NCI-H1048 (cell line): Measurements from ENCODE around the gene LRRN2.
"Not testable (repeated sequence)": the region's sequence is repeated elsewhere in the genome, so short reads cannot be mapped to it uniquely, and the experiment has no call there.

Source experiments
- DNase-seq: peaks from one replicate; lab custom pipeline; 2025; lab: John Stamatoyannopoulos, UW

The LRRN2 gene

GRCh38 chr1:204629459-204629858 is 56.1 kb downstream of the LRRN2 start:
- DNase-seq, result not testable (repeated sequence)

GRCh38 chr1:204628868-204629267 is 56.7 kb downstream of the LRRN2 start:
- no peak for DNase-seq

GRCh38 chr1:204627436-204627835 is 58.1 kb downstream of the LRRN2 start:
- no peak for DNase-seq

- DNase-seq, result no peak
These were observed 59.2 kb downstream of the LRRN2 start for GRCh38 chr1:204626381-204626780.

DNA sequence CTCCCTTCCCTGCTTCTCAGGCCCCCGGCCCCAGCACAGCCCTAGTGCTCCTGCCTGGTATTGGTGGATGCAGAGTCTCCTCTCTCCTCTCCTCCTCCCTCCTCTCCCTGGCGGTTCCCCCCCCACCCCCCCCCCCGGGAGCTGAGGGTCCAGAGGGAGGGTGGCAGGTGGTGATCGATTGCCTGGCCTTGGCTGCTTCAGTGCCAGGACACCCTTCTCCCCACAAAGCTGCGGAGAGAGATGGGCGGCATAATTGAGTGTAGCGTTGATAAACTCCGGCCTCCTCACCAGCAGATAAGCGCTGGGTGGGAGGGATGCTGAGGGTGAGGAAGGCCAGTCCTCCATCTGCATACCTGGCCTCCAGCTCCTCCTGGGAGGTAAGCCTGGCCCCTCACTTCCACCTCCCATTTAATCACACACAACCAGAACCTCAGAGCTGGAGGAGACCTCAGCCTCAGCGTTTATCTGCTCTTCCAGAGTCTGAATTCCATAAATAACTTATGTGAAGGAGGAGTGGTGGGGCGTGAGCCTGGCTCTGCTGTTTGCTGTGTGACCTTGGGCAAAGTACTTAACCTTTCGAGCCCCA is 60.8 kb downstream of the LRRN2 start:
- no peak for DNase-seq

- DNase-seq, result no peak
These were observed 61.6 kb downstream of the LRRN2 start for GRCh38 chr1:204623894-204624361.

DNA sequence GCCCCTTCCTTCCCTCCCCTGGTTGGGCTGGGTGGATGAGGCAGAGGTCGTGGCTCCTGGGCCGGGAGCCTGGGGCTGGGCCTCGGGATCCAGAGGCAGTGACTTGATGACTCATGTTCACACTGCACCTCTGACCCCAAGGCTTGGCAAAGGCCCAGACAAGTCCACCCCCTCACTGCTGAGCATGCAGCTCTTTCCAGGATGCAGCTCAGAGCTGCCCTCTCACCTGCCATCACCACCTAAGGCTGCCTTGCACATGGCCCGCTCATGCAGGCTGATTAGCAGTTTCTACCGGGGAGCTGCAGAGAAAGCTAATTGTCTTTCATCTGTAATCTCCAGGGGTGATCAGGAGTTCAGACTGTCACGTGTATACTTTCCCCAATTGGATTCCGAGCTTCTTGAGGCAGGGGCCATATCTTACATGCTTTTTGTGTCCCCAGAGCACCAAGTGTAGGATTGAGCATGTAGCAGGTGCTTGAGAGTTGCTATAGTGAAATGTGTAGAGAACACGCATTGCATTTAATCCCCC is 62.1 kb downstream of the LRRN2 start:
- DNase-seq, result no peak

DNA sequence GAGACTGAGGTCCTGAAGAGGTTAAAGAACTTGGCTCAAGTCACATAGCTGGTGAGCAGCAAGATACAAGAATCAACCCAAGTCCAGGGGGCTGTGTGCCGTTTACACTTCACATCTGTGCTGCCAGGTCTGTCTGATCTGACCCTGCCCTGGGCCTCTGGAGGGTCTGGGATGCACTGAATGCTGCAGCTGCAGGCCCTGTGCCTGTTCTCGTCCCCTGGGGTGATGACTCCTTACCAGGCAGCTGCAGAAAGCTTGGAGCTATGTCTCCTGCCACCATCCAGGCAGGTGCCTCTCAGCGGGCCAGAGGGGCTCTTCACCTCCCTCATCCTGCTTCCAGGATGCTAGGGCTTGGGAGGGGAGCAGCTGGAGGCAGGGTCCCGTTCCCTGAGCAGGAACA is 63.5 kb downstream of the LRRN2 start:
- no peak for DNase-seq

- DNase-seq, result no peak
These were observed 64.1 kb downstream of the LRRN2 start for GRCh38 chr1:204621396-204621795.

DNA sequence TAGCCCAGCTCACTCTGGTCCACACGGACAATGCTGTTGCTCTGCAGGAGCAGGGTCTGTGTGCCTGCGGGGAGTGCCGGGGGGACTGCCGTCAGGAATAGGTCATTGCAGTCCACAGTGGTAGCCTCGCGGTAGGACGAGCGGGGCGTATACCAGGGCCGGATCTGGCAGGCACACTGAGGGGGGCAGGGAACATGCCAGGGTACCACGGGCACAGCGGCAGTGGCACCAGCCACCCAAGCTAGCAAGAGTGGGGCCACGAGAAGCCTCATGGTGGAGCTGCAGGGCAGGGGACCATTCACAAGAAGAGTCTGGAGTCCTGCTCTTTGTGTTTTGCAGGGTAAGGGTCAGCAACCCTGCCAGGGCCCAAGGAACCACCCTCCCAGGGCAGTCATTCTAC is 65.8 kb downstream of the LRRN2 start:
- no peak for DNase-seq

DNA sequence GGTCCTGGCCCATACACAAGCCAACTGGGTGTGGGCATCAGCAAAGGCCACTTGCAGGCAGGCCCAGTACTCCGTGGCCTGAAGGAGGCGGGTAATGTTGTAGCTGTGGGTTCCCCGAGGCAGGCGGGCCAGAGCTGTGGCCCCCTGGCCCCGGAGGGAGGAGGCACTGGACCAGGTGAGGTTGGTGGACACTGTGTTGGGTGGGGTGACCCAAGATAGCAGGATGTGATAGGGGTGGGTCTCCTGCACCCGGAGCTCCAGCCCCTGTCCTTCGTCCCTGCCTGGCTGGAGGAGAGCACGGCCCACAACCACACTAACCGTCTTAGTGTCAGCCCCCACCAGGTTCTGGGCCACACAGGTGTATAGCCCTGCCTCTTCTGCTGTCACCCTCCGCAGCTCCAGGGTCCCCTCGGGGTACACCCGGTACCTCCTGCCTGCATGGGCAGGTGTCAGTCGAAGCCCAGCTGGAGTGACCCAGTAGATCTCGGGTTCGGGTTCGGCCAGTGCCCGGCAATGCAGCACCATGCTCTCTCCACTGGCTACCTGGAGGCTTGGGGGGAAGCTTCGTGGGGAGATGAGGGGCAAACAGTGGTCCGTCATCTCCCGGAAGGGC is 67.3 kb downstream of the LRRN2 start:
- no peak for DNase-seq

- DNase-seq, result no peak
These were observed 68.0 kb downstream of the LRRN2 start for GRCh38 chr1:204617256-204618147.

- no peak for DNase-seq
These were observed 68.9 kb downstream of the LRRN2 start for GRCh38 chr1:204616641-204617040.

- DNase-seq, result no peak
These were observed 69.7 kb downstream of the LRRN2 start for GRCh38 chr1:204615881-204616280.

DNA sequence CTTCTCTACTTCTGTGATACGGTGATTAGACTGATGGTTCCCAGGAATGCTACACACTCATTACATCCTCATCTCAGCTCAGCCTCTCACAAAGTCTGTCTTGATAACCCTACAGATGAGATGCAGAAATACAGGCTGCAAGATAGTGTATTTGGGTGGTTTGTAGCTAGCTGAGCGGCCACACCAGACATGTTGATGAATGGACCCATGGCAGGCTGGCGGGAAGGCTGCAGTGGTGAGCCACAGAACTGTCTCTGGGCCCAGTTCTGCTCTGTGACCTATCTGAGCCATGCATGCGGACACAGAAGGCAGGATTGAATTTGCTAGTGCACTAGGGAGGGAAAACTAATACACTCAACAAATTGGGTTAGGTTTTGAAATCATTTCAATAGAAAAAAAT is 71.9 kb downstream of the LRRN2 start:
- DNase-seq, result no peak

DNA sequence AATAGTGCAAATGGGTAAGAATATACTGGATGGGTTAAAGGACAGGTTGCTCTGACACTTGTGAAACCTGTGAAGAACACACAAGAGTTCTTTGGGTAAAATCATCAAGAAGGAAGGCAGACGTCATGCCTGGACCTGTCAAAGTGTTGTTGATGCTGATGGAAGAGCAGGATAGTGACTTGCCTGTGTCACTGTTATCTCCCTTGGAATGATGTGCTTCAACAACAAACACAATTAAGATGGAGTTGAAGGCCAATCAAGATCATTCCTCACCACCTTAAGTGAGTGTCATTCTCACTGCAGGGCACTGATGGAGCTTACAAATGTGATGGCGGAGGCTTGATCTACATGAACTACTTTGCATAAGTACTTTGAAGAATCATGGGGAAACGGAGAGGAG is 73.2 kb downstream of the LRRN2 start:
- no peak for DNase-seq

- DNase-seq, result no peak
These were observed 74.5 kb downstream of the LRRN2 start for GRCh38 chr1:204611036-204611435.

- DNase-seq, result no peak
These were observed 77.6 kb downstream of the LRRN2 start for GRCh38 chr1:204607910-204608309.

GRCh38 chr1:204605791-204606190 is 79.7 kb downstream of the LRRN2 start:
- DNase-seq, result no peak

- no peak for DNase-seq
These were observed 82.5 kb downstream of the LRRN2 start for GRCh38 chr1:204602871-204603542.

- no peak for DNase-seq
These were observed 83.4 kb downstream of the LRRN2 start for GRCh38 chr1:204602111-204602579.

- DNase-seq, result no peak
These were observed 84.6 kb downstream of the LRRN2 start for GRCh38 chr1:204600968-204601367.
